Chondrocyte (in vitro differentiated cells): ENCODE results near the gene ZC3HAV1L. TPM values are rescaled to one million over a fixed set of nuclear protein-coding genes. Genes with fewer than 3 reads are reported as not detected.
"Not testable (repeated sequence)": the region's sequence is repeated elsewhere in the genome, so short reads cannot be mapped to it uniquely, and the experiment has no call there.

Experiments used
- DNase-seq: peaks from one replicate; pipeline ENCODE4 v3.0.0; 2021; ENCODE audit warnings: mixed read lengths, low spot score
- H3K27ac Mint-ChIP-seq: one replicate; pipeline ENCODE4 v1.8.0; 2021; ENCODE audit warnings: mild to moderate bottlenecking, moderate library complexity, mixed read lengths; ENCODE audit not compliant: unreplicated experiment
- H3K27me3 Mint-ChIP-seq: 2 replicates; pipeline ENCODE4 v1.8.0; 2021; ENCODE audit warnings: low read depth, mixed read lengths
- H3K36me3 Mint-ChIP-seq: 2 replicates; pipeline ENCODE4 v1.8.0; 2021; ENCODE audit warnings: low read depth, mixed read lengths
- H3K4me1 Mint-ChIP-seq: 2 replicates; pipeline ENCODE4 v1.8.0; 2021; ENCODE audit warnings: low read depth, mild to moderate bottlenecking, mixed read lengths
- H3K4me3 Mint-ChIP-seq: one replicate; pipeline ENCODE4 v1.8.0; 2021; ENCODE audit warnings: mild to moderate bottlenecking, moderate library complexity, mixed read lengths; ENCODE audit not compliant: unreplicated experiment
- H3K9me3 Mint-ChIP-seq: 2 replicates; pipeline ENCODE4 v1.8.0; 2021; ENCODE audit warnings: low read depth, mixed read lengths
- CTCF ChIP-seq: fragments of 200-600 bp; sonication (generic); IDR thresholded peaks from 2 replicates; pipeline ENCODE4 v1.5.0; 2021; ENCODE audit warnings: antibody characterized with exemption, mild to moderate bottlenecking, moderate library complexity
- total RNA-seq: library from RNA; stranded (reverse); gene quantifications from 3 replicates; pipeline ENCODE4 v1.2.1, GENCODE V29; 2021

Gene ZC3HAV1L
- total RNA-seq, 1 donor from 2014 or later = 9.9 TPM

DNA sequence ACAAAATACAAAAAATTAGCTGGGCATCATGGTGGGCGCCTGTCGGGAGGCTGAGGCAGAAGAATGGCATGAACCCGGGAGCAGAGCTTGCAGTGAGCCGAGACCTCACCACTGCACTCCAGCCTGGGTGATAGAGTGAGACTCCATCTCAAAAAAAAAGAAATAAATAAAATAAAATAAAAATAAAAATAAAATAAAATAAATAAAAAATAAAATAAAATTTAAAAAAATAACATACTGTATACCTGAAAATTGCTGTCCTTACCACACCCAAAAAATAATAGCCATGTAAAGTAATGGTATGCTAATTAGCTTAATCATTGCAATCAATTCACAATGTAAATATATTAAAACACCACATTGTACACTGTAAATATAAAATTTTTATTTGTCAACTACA, 3.4 kb downstream of the ZC3HAV1L start:
- TF ChIP-seq CTCF = no peak
- Mint-ChIP-seq H3K27me3 (no peaks in the 10 kb centered on the region), H3K4me1 (peaks cover 6% of the 10 kb centered on the region), H3K9me3 (no peaks in the 10 kb centered on the region), H3K4me3 (no peak overlapping the region), H3K27ac (no peak overlapping the region), H3K36me3 (no peaks in the 10 kb centered on the region)
- no peak for DNase-seq

DNA sequence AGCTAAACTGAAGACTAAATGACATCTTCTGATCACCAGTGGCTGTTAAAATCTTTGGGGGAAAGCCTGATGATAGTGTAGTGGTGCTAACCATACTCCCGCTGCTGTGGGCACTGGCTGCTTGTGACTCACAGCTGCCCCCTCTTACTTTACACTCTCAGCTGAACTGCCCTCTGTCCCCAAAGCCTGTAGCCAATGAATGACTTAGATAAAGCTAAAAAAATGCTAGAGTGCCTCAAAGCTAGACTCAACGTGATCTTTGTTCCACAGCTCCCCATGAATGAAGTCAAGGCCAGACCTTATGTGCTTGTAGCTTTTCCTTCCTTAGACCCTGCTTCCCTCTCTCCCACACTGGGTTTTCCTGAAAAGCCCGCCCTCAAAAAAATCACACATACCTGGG, 6.5 kb downstream of the ZC3HAV1L start:
- Mint-ChIP-seq H3K4me1 (peaks cover 3% of the 10 kb centered on the region), H3K27ac (no peak overlapping the region), H3K36me3 (peaks cover 2% of the 10 kb centered on the region), H3K4me3 (no peak overlapping the region), H3K27me3 (no peaks in the 10 kb centered on the region), H3K9me3 (no peaks in the 10 kb centered on the region)
- no peak for TF ChIP-seq CTCF
- no peak for DNase-seq

DNA sequence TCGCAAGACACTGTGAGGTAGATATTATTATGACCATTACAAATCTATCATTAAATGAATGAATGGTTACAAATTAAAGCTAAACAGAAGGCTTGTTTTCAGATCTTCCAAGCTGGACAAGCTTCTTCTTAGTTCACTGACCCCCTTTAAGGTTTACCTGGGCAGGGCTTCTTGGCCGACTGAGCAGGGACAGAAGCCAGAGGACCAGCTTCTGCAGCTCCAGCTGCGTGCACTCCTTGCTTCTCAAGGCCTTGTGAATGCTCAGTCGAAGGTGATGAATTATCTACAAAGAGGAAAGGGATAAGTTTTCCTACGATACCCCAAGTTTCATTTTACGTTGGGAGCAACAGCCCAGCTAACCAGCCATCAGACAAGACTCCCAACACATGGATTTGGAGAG, 9.3 kb downstream of the ZC3HAV1L start:
- Mint-ChIP-seq H3K4me1 (peaks cover 26% of the 10 kb centered on the region), H3K9me3 (no peaks in the 10 kb centered on the region), H3K36me3 (peaks cover 2% of the 10 kb centered on the region), H3K27me3 (no peaks in the 10 kb centered on the region), H3K27ac (no peak overlapping the region), H3K4me3 (no peak overlapping the region)
- no peak for DNase-seq
- no peak for TF ChIP-seq CTCF

GRCh38 chr7:139025861-139026260, 10.0 kb downstream of the ZC3HAV1L start:
- H3K27me3 Mint-ChIP-seq, H3K27ac Mint-ChIP-seq, H3K9me3 Mint-ChIP-seq, H3K36me3 Mint-ChIP-seq, DNase-seq, H3K4me3 Mint-ChIP-seq: not testable (repeated sequence)
- peaks cover 26% of the 10 kb centered on the region for H3K4me1 Mint-ChIP-seq

- no peak for TF ChIP-seq CTCF
- no peak overlapping the region for H3K4me3 Mint-ChIP-seq
- H3K27me3 Mint-ChIP-seq = no peaks in the 10 kb centered on the region
- H3K36me3 Mint-ChIP-seq = peaks cover 2% of the 10 kb centered on the region
- H3K9me3 Mint-ChIP-seq = no peaks in the 10 kb centered on the region
- peak overlapping the region; percentile 77 for H3K27ac Mint-ChIP-seq
- peaks cover 28% of the 10 kb centered on the region for H3K4me1 Mint-ChIP-seq
- DNase-seq = no peak
These were observed 12.8 kb downstream of the ZC3HAV1L start for GRCh38 chr7:139023076-139023475.

- no peak for DNase-seq
- Mint-ChIP-seq H3K27ac (peak overlapping the region; percentile 77), H3K9me3 (no peaks in the 10 kb centered on the region), H3K4me3 (no peak overlapping the region), H3K36me3 (peaks cover 2% of the 10 kb centered on the region), H3K27me3 (no peaks in the 10 kb centered on the region), H3K4me1 (peaks cover 30% of the 10 kb centered on the region)
- no peak for TF ChIP-seq CTCF
These were observed 13.6 kb downstream of the ZC3HAV1L start for GRCh38 chr7:139022286-139022685.
